ENCODE results near the gene LTB.
"Not testable (repeated sequence)": the region's sequence is repeated elsewhere in the genome, so short reads cannot be mapped to it uniquely, and the experiment has no call there.

The LTB gene

GRCh38 chr6:31575335-31575901 is 6.8 kb downstream of the LTB start, which contains the start of gene TNF:
TSS of gene TNF (plus strand) at chr6:31575565. CDS start at chr6:31575742, 177 bp downstream.
- no peak for DNase-seq

GRCh38 chr6:31574106-31575061 is 7.8 kb downstream of the LTB start:
- no peak for DNase-seq

- DNase-seq, result no peak
Observed at GRCh38 chr6:31573239-31574105, 8.8 kb downstream of the LTB start.

- DNase-seq, result no peak
Observed at GRCh38 chr6:31572041-31572911, 9.9 kb downstream of the LTB start, which contains the start of gene LTA. TSS of gene LTA (plus strand) at chr6:31572289. CDS start at chr6:31572743, 454 bp downstream.

- no peak for DNase-seq
Observed at GRCh38 chr6:31569861-31570536, 12.2 kb downstream of the LTB start.

GRCh38 chr6:31568537-31568961 is 13.7 kb downstream of the LTB start:
- no peak for DNase-seq

- DNase-seq, result no peak
Observed at GRCh38 chr6:31567531-31568370, 14.5 kb downstream of the LTB start.

- no peak for DNase-seq
Observed at GRCh38 chr6:31560697-31561058, 21.5 kb downstream of the LTB start.

GRCh38 chr6:31559958-31560696 is 22.1 kb downstream of the LTB start:
- DNase-seq, result no peak

- DNase-seq, result no peak
Observed at GRCh38 chr6:31559606-31559957, 22.6 kb downstream of the LTB start.

GRCh38 chr6:31558631-31559500 is 23.4 kb downstream of the LTB start:
- no peak for DNase-seq

- no peak for DNase-seq
Observed at GRCh38 chr6:31558318-31558625, 24.0 kb downstream of the LTB start.

- DNase-seq, result no peak
Observed at GRCh38 chr6:31557443-31558317, 24.5 kb downstream of the LTB start.

GRCh38 chr6:31556307-31556706 is 25.9 kb downstream of the LTB start:
- DNase-seq, result no peak

GRCh38 chr6:31551371-31551770 is 30.9 kb downstream of the LTB start:
- DNase-seq, result not testable (repeated sequence)

- no peak for DNase-seq
Observed at GRCh38 chr6:31548544-31548873, 33.7 kb downstream of the LTB start.

GRCh38 chr6:31547727-31548543 is 34.3 kb downstream of the LTB start:
- no peak for DNase-seq
